GM19328 (cell line): ENCODE measurements around the gene MAP3K2.
A peak's percentile ranks its signal among the peaks of the same experiment; 100 is the strongest.
"Not testable (repeated sequence)": the region's sequence is repeated elsewhere in the genome, so short reads cannot be mapped to it uniquely, and the experiment has no call there.

ENCODE experiments used
- ATAC-seq: cut with Tn5 transposase; IDR thresholded peaks from one replicate; pipeline ENCODE4 v1.9.1; 2021; ENCODE audit warnings: mild to moderate bottlenecking, moderate library complexity; ENCODE audit not compliant: unreplicated experiment

MAP3K2 gene

GRCh38 chr2:127421871-127422558 is 34.2 kb upstream of the MAP3K2 start:
- ATAC-seq = no peak

GRCh38 chr2:127421116-127421800 is 33.5 kb upstream of the MAP3K2 start:
- no peak for ATAC-seq

GRCh38 chr2:127420039-127420864 is 32.5 kb upstream of the MAP3K2 start:
- ATAC-seq = no peak

- ATAC-seq = no peak
Measured at GRCh38 chr2:127419448-127420038, 31.8 kb upstream of the MAP3K2 start.

- no peak for ATAC-seq
Measured at GRCh38 chr2:127419112-127419430, 31.3 kb upstream of the MAP3K2 start.

- ATAC-seq = no peak
Measured at GRCh38 chr2:127418300-127419111, 30.7 kb upstream of the MAP3K2 start, which contains the start of gene PROC. Gene PROC (plus strand): TSS chr2:127418427. CDS start chr2:127419943, 1,516 bp downstream.

GRCh38 chr2:127417406-127417805 is 29.6 kb upstream of the MAP3K2 start:
- no peak for ATAC-seq

GRCh38 chr2:127416506-127417001 is 28.8 kb upstream of the MAP3K2 start:
- ATAC-seq = no peak

GRCh38 chr2:127415593-127416505 is 28.1 kb upstream of the MAP3K2 start:
- ATAC-seq = peak; percentile 69

- no peak for ATAC-seq
Measured at GRCh38 chr2:127414638-127415592, 27.1 kb upstream of the MAP3K2 start.

GRCh38 chr2:127413782-127414637 is 26.2 kb upstream of the MAP3K2 start:
- no peak for ATAC-seq

GRCh38 chr2:127413200-127413599 is 25.4 kb upstream of the MAP3K2 start:
- ATAC-seq = no peak

GRCh38 chr2:127411653-127412369 is 24.0 kb upstream of the MAP3K2 start:
- ATAC-seq = no peak

GRCh38 chr2:127410871-127411652 is 23.3 kb upstream of the MAP3K2 start:
- no peak for ATAC-seq

GRCh38 chr2:127409716-127410115 is 21.9 kb upstream of the MAP3K2 start:
- ATAC-seq = not testable (repeated sequence)

GRCh38 chr2:127408807-127409099 is 21.0 kb upstream of the MAP3K2 start:
- no peak for ATAC-seq
